ENCODE results near the gene SEC61B.

SEC61B gene

DNA sequence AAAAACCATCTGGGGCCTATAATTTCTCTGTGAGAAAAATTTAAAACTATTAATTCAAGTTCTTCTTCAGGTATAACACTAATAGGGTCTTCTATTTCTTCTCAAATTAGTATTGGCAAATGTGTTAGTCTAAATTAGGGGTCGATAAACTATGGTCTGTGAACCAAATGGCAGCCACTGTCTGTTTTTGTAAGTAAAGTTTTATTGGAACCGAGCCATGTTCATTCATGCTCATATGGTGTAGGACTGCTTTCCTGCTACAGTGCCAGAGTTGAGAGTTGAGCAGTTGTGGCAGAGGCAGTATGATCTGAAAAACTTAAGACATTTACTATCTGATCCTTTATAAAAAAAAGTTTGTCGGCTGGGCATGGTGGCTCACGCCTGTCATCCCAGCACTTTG, 29.1 kb downstream of the SEC61B start:
- Histone ChIP-seq H3K36me3 (ENCODE audit: control insufficient read depth in 1 of 2, insufficient read depth in 2 of 2, low read depth in 1 of 2, low read length in 2 of 2) (no peaks in the 10 kb centered on the region), H3K9me3 (ENCODE audit: control insufficient read depth, low read length) (no peaks in the 10 kb centered on the region), H3K14ac (ENCODE audit: low read length in 2 of 2) (no peak overlapping the region), H2AFZ (ENCODE audit: low read depth, low read length) (no peak overlapping the region), H3K4ac (ENCODE audit: low read depth in 1 of 2, low read length in 2 of 2) (no peak overlapping the region), H3K9ac (ENCODE audit: low read length) (no peak overlapping the region), H2BK120ac (ENCODE audit: low read depth, low read length) (no peak overlapping the region), H2BK15ac (ENCODE audit: low read depth, poor library complexity, severe bottlenecking) (no peak overlapping the region), H4K8ac (ENCODE audit: low read length) (no peak overlapping the region), H2BK12ac (ENCODE audit: low read length in 2 of 2) (no peak overlapping the region), H3K27ac (ENCODE audit: low read length, poor library complexity, severe bottlenecking) (no peak overlapping the region), H3K27me3 (ENCODE audit: control insufficient read depth in 1 of 2, insufficient read depth in 1 of 2, low read length in 2 of 2) (no peaks in the 10 kb centered on the region), H3K4me1 (ENCODE audit: control insufficient read depth, insufficient read depth, low read depth, low read length) (peaks cover 6% of the 10 kb centered on the region), H3K18ac (ENCODE audit: low read depth in 1 of 2, low read length in 2 of 2) (no peak overlapping the region), H4K91ac (ENCODE audit: low read length) (no peak overlapping the region), H3K4me3 (ENCODE audit: insufficient read depth in 1 of 2, low read depth in 1 of 2, low read length in 2 of 2) (no peak overlapping the region), H2BK5ac (ENCODE audit: low read depth, low read length, poor library complexity, severe bottlenecking) (no peak overlapping the region), H3K79me1 (replicated peaks; ENCODE audit: low read length, poor library complexity, severe bottlenecking) (no peaks in the 10 kb centered on the region), H2AK5ac (ENCODE audit: low read length, severe bottlenecking) (no peak overlapping the region), H3K4me2 (ENCODE audit: low read length, poor library complexity, severe bottlenecking) (no peak overlapping the region), H3K23ac (ENCODE audit: low read length in 2 of 2) (no peak overlapping the region)
- DNase-seq = no peak
- 93% methylated on average over 4 of the region's 4 CpGs for WGBS

DNA sequence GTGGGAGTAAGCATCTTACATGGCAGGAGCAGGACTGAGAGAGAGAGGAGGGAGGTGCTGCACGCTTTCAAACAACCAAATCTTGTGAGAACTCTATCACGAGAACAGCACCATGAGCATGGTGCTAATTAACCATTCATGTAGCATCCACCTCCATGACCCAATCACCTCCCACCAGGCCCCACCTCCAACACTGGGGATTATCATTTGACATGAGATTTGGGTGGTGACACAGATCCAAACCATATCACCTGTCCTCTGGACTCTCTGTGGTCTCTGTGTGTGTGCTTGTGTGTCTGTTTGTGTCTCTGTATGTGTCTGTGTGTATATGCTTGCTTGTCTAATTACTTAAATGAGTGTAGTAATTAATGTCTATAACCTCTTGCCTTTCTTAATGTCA, 31.1 kb downstream of the SEC61B start:
- H3K79me1 ChIP-seq (replicated peaks; ENCODE audit: low read length, poor library complexity, severe bottlenecking) = no peaks in the 10 kb centered on the region
- no peak overlapping the region for H3K14ac ChIP-seq (ENCODE audit: low read length in 2 of 2)

DNA sequence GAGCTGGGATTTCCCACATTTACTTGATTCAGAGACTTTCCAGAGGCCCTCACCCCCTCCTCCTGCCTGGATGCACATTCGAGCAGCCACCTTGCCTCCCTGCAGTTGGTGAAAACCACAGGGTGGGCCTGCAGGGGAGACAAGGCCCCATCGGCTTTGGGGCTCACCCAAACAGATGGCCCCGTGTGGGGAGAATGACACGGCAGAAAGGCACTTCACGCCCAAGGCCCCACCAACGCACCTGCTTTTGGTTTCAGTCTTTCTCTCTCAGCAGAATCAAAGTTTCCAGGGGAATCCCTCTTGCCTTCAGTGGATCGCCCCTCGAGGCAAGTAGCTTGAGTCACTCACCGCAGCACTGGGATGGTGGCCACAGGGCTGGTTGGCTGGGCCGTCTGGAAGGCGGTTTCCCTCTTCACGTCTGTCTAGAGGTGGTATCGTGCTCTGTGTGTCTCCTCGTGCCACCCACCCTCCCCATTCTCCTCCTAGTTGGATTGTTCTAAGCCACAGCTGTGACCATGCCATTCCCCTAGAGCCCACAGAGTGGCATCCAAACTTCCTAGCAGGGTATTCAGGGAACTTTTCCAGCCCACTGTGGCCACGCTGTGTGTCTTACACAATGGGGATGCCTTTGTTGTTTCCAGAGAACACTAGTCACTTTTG, 31.8 kb downstream of the SEC61B start:
- Histone ChIP-seq H3K4ac (ENCODE audit: low read depth in 1 of 2, low read length in 2 of 2) (no peak overlapping the region), H3K4me3 (ENCODE audit: insufficient read depth in 1 of 2, low read depth in 1 of 2, low read length in 2 of 2) (no peak overlapping the region), H4K91ac (ENCODE audit: low read length) (no peak overlapping the region), H3K9me3 (ENCODE audit: control insufficient read depth, low read length) (no peaks in the 10 kb centered on the region), H3K14ac (ENCODE audit: low read length in 2 of 2) (peak overlapping the region in 1 of 2 experiments; percentile 79), H2BK120ac (ENCODE audit: low read depth, low read length) (no peak overlapping the region), H4K8ac (ENCODE audit: low read length) (no peak overlapping the region), H3K79me1 (replicated peaks; ENCODE audit: low read length, poor library complexity, severe bottlenecking) (no peaks in the 10 kb centered on the region), H2AFZ (ENCODE audit: low read depth, low read length) (no peak overlapping the region), H3K36me3 (ENCODE audit: control insufficient read depth in 1 of 2, insufficient read depth in 2 of 2, low read depth in 1 of 2, low read length in 2 of 2) (no peaks in the 10 kb centered on the region), H3K23ac (ENCODE audit: low read length in 2 of 2) (no peak overlapping the region), H3K9ac (ENCODE audit: low read length) (no peak overlapping the region), H2BK5ac (ENCODE audit: low read depth, low read length, poor library complexity, severe bottlenecking) (no peak overlapping the region), H2BK12ac (ENCODE audit: low read length in 2 of 2) (no peak overlapping the region), H2AK5ac (ENCODE audit: low read length, severe bottlenecking) (no peak overlapping the region), H2BK15ac (ENCODE audit: low read depth, poor library complexity, severe bottlenecking) (no peak overlapping the region), H3K27ac (ENCODE audit: low read length, poor library complexity, severe bottlenecking) (no peak overlapping the region), H3K18ac (ENCODE audit: low read depth in 1 of 2, low read length in 2 of 2) (no peak overlapping the region), H3K4me1 (ENCODE audit: control insufficient read depth, insufficient read depth, low read depth, low read length) (peaks cover 6% of the 10 kb centered on the region), H3K4me2 (ENCODE audit: low read length, poor library complexity, severe bottlenecking) (no peak overlapping the region), H3K27me3 (ENCODE audit: control insufficient read depth in 1 of 2, insufficient read depth in 1 of 2, low read length in 2 of 2) (no peaks in the 10 kb centered on the region)
- 90% methylated on average over 15 of the region's 15 CpGs for WGBS
- DNase-seq = no peak

More for the DNA sequence above, 31.1 kb downstream of the SEC61B start:
- no peak overlapping the region for H2BK15ac ChIP-seq (ENCODE audit: low read depth, poor library complexity, severe bottlenecking)
- H3K4me2 ChIP-seq (ENCODE audit: low read length, poor library complexity, severe bottlenecking) = no peak overlapping the region
- H2AFZ ChIP-seq (ENCODE audit: low read depth, low read length) = no peak overlapping the region
- H2BK120ac ChIP-seq (ENCODE audit: low read depth, low read length) = no peak overlapping the region
- H4K8ac ChIP-seq (ENCODE audit: low read length) = no peak overlapping the region
- DNase-seq = no peak
- no CpG with 5 or more reads among the region's 2 CpGs for WGBS
- H3K9me3 ChIP-seq (ENCODE audit: control insufficient read depth, low read length) = no peaks in the 10 kb centered on the region
- no peak overlapping the region for H3K4me3 ChIP-seq (ENCODE audit: insufficient read depth in 1 of 2, low read depth in 1 of 2, low read length in 2 of 2)
- H3K27me3 ChIP-seq (ENCODE audit: control insufficient read depth in 1 of 2, insufficient read depth in 1 of 2, low read length in 2 of 2) = no peaks in the 10 kb centered on the region
- H3K4me1 ChIP-seq (ENCODE audit: control insufficient read depth, insufficient read depth, low read depth, low read length) = peaks cover 6% of the 10 kb centered on the region
- no peak overlapping the region for H3K23ac ChIP-seq (ENCODE audit: low read length in 2 of 2)
- no peak overlapping the region for H2BK12ac ChIP-seq (ENCODE audit: low read length in 2 of 2)
- H3K18ac ChIP-seq (ENCODE audit: low read depth in 1 of 2, low read length in 2 of 2) = no peak overlapping the region
- no peaks in the 10 kb centered on the region for H3K36me3 ChIP-seq (ENCODE audit: control insufficient read depth in 1 of 2, insufficient read depth in 2 of 2, low read depth in 1 of 2, low read length in 2 of 2)
- no peak overlapping the region for H3K27ac ChIP-seq (ENCODE audit: low read length, poor library complexity, severe bottlenecking)
- no peak overlapping the region for H2BK5ac ChIP-seq (ENCODE audit: low read depth, low read length, poor library complexity, severe bottlenecking)
- no peak overlapping the region for H2AK5ac ChIP-seq (ENCODE audit: low read length, severe bottlenecking)
- no peak overlapping the region for H3K4ac ChIP-seq (ENCODE audit: low read depth in 1 of 2, low read length in 2 of 2)
- H4K91ac ChIP-seq (ENCODE audit: low read length) = no peak overlapping the region
- no peak overlapping the region for H3K9ac ChIP-seq (ENCODE audit: low read length)

DNA sequence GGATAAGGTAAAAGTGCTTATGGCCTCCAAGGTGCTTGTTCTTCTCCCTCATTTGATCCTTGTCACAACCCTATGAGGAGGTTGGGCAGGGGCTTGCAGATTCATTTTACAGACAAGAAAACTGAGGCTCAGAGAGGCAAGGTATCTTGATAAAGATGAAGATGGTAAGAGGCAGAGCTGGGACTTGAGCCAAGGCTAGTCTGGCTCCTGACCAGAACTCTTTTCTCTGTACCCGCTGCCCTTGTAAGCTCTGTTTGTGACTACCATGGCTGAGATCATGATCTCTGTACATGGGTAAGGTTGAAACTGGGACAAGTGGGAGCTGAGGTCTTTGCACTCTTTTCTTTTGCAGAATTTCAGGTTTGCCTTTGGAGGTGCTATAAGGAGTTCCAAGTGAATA, 33.6 kb downstream of the SEC61B start:
- H3K27ac ChIP-seq (ENCODE audit: low read length, poor library complexity, severe bottlenecking) = no peak overlapping the region
- H2AFZ ChIP-seq (ENCODE audit: low read depth, low read length) = no peak overlapping the region
- 100% methylated on average over 1 of the region's 1 CpG for WGBS
- H3K36me3 ChIP-seq (ENCODE audit: control insufficient read depth in 1 of 2, insufficient read depth in 2 of 2, low read depth in 1 of 2, low read length in 2 of 2) = no peaks in the 10 kb centered on the region
- H3K23ac ChIP-seq (ENCODE audit: low read length in 2 of 2) = no peak overlapping the region
- H3K4me2 ChIP-seq (ENCODE audit: low read length, poor library complexity, severe bottlenecking) = no peak overlapping the region
- H2BK120ac ChIP-seq (ENCODE audit: low read depth, low read length) = no peak overlapping the region
- no peak overlapping the region for H2BK12ac ChIP-seq (ENCODE audit: low read length in 2 of 2)
- H2BK15ac ChIP-seq (ENCODE audit: low read depth, poor library complexity, severe bottlenecking) = no peak overlapping the region
- no peak overlapping the region for H3K18ac ChIP-seq (ENCODE audit: low read depth in 1 of 2, low read length in 2 of 2)
- no peak overlapping the region for H2AK5ac ChIP-seq (ENCODE audit: low read length, severe bottlenecking)
- H3K9ac ChIP-seq (ENCODE audit: low read length) = no peak overlapping the region
- DNase-seq = no peak
- no peak overlapping the region for H2BK5ac ChIP-seq (ENCODE audit: low read depth, low read length, poor library complexity, severe bottlenecking)
- no peak overlapping the region for H3K4me3 ChIP-seq (ENCODE audit: insufficient read depth in 1 of 2, low read depth in 1 of 2, low read length in 2 of 2)
- H4K91ac ChIP-seq (ENCODE audit: low read length) = no peak overlapping the region
- no peaks in the 10 kb centered on the region for H3K79me1 ChIP-seq (replicated peaks; ENCODE audit: low read length, poor library complexity, severe bottlenecking)
- H3K14ac ChIP-seq (ENCODE audit: low read length in 2 of 2) = no peak overlapping the region
- no peak overlapping the region for H3K4ac ChIP-seq (ENCODE audit: low read depth in 1 of 2, low read length in 2 of 2)
- no peaks in the 10 kb centered on the region for H3K27me3 ChIP-seq (ENCODE audit: control insufficient read depth in 1 of 2, insufficient read depth in 1 of 2, low read length in 2 of 2)
- no peak overlapping the region for H4K8ac ChIP-seq (ENCODE audit: low read length)
- peaks cover 9% of the 10 kb centered on the region for H3K4me1 ChIP-seq (ENCODE audit: control insufficient read depth, insufficient read depth, low read depth, low read length)
- no peaks in the 10 kb centered on the region for H3K9me3 ChIP-seq (ENCODE audit: control insufficient read depth, low read length)

Measured in mesenchymal stem cell (in vitro differentiated cells and primary cell).